GM18520 (cell line): ENCODE results near the gene KREMEN1.

Experiments used
- ATAC-seq: cut with Tn5 transposase; IDR thresholded peaks from one replicate; pipeline ENCODE4 v1.9.1; 2021; ENCODE audit not compliant: unreplicated experiment

Gene KREMEN1

GRCh38 chr22:29048822-29049654 is 23.8 kb upstream of the KREMEN1 start:
- no peak for ATAC-seq

GRCh38 chr22:29049655-29050263 is 23.1 kb upstream of the KREMEN1 start:
- ATAC-seq = no peak

GRCh38 chr22:29050457-29050856 is 22.4 kb upstream of the KREMEN1 start:
- ATAC-seq = no peak

GRCh38 chr22:29053048-29053702 is 19.7 kb upstream of the KREMEN1 start:
- ATAC-seq = no peak

DNA sequence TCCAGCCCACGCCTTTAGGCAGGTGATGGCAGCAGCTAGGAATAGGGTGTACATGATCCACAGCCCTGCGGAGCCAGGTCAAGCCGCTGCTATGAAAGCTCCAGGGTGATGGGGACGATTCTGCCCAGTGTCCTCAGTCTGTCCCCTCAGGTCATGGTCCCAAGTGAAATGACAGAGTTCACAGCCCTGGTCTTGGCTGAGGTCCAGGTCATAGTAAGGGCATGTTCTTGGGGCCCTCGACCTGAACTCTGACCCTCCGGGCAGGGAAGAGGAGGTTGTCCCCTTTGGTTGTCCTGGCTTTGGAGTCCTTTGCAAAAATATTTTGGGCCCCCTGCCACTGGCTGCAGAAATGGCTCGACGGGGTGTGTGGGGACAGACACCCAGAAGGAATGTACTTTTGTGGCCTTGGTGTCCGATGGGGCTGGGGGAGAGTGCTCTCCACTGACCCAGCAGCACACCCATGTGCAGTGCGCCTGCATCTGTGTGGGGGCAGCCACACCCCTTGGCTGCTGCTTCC is 18.5 kb upstream of the KREMEN1 start:
- no peak for ATAC-seq

GRCh38 chr22:29055192-29055830 is 17.5 kb upstream of the KREMEN1 start:
- no peak for ATAC-seq

GRCh38 chr22:29056472-29056871 is 16.4 kb upstream of the KREMEN1 start:
- no peak for ATAC-seq

- no peak for ATAC-seq
These were observed 12.5 kb upstream of the KREMEN1 start for GRCh38 chr22:29060251-29060869.

GRCh38 chr22:29060931-29061330 is 11.9 kb upstream of the KREMEN1 start:
- no peak for ATAC-seq

GRCh38 chr22:29061773-29062172 is 11.1 kb upstream of the KREMEN1 start, which contains the start of gene C22orf31:
Gene C22orf31, minus strand, starts transcription at chr22:29061831. Its CDS starts 39 bp downstream, at chr22:29061792.
- ATAC-seq = no peak

- no peak for ATAC-seq
These were observed 10.5 kb upstream of the KREMEN1 start for GRCh38 chr22:29062286-29062821.

- ATAC-seq = no peak
These were observed 7.2 kb upstream of the KREMEN1 start for GRCh38 chr22:29065468-29066190.

DNA sequence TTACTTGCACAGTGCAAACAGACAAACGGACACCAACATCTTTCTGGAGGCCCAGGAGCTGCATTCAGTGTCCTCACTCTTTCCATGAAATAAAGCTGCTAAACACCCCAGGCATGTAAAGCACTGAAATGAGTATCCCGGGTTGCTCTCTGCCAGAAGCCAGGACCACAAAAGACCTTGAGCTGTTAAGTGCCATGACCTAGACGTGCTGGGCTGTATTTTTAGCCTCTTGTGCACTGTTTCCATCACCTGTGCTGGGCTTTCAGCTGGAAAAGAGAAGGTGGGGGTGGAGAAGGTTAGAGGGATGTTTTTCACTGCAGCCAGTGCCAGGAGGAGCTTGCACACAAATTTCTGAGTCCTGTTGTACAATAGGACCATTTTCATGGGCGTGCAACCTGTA is 3.4 kb upstream of the KREMEN1 start:
- ATAC-seq = no peak

DNA sequence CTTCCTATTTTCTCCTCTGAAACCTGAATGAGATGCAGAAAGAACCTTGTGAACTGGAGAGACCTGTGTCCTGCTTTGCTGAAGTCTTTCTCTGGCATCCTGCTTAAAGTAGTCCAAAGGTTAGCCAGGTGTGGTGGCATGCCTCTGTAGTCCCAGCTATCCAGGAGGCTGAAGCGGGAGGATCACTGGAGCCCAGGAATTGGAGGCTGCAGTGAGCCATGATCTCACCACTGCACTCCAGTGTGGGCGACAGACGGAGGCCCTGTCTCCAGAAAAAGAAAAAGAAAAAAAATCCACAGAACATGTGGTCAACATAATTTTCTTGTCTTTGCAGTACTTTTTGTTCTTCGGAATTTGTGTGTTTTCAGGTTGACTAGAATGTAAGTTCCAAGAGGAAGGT is 2.3 kb upstream of the KREMEN1 start:
- ATAC-seq = no peak

GRCh38 chr22:29071261-29072045 is 1.4 kb upstream of the KREMEN1 start:
- no peak for ATAC-seq

GRCh38 chr22:29072193-29072978 is 449 bp upstream of the KREMEN1 start:
- ATAC-seq = peak; percentile 67

DNA sequence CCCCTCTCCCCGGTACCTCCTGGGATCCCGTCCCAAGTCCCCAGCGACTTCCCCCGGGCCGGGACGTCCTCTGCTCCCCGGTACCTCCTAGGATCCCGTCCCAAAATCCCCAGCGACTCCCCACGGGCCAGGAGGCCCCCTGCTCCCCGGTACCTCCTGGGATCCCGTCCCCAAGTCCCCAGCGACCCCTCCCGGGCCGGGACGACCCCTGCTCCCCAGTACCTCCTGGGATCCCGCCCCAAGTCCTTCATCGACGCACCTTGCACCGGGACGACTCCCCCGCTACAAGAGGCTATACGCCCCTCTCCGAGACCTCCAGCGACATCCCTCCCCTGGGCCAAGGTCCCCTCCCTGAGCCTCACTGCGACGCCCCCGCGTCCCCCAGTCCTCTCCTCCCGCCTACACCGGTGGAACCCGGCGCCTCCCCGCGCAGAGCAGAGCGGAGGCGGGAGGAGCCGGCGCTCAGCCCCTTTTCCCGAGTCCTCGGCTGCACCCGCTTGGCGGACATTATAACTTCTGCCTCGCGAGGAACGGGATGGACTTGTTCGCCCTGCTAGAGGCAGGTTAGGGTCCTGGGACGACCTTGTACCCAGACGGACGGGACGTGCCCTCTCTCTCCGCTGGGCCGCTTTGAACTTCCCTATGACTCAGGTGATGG is 912 bp downstream of the KREMEN1 start:
- ATAC-seq = no peak

DNA sequence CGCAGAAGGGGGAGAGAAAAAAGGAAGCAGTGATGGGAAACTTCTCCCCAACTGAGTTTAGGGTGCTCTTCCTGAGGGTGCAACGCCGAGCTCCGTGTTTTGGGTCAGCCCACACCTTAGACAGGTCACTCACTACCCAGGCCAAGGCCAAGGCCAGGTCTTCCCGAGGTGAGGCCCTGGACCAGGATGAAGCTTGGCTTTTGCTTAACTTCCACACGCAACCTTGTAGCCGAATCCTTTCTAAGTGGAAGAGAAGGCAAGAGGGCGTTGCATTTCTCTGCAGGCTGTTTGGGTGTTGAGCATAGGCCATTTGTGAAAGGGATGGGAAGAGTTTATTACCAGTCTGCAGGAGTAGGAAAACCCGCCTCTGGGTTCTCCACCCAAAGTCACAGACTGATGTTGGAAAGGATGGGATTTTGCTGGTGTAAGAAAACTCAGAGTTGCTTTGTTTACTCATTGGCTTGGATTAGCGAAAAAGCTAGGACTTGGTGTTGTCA is 1.5 kb downstream of the KREMEN1 start:
- ATAC-seq = no peak
